ENCODE results near the gene SEMA5A. TPM values are rescaled to one million over a fixed set of nuclear protein-coding genes. Genes with fewer than 3 reads are reported as not detected.

The SEMA5A gene
- polyA plus RNA-seq, 1 of the 3 experiments (the other 2 are of a cell fraction), result 0.58 TPM

DNA sequence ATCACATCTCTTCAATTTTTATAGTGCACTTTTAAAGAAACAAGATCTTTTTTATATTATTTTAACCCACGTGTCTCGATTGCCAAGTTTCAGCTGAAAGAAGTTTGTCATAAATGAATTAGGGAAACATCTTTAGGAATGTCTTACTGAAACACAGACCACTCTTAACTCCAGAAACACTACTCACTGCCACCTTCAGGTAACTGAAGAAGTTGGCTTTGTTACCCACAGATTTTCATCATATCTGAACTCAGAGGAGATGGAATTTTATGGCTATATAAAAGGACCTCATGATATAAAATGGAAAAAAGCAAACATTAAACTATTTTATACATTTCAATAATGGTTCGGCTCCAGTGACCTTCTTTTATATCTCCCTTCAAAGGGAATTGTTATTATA lies 158.0 kb downstream of the SEMA5A start:
- ChIA-PET CTCF (no interaction called here), POLR2A (no interaction called here)
- WGBS (ENCODE audit: low lambda C conversion rate), result 56% methylated on average over 3 of the region's 3 CpGs
- Histone ChIP-seq H3K27me3 (ENCODE audit: insufficient read depth) (no peaks in the 10 kb centered on the region), H3K27ac (ENCODE audit: low read depth in 2 of 2, low read length in 1 of 2) (no peak overlapping the region), H3K4me3 (ENCODE audit: low read depth in 2 of 2, low read length in 1 of 2) (no peak overlapping the region), H3F3A (replicated peaks; ENCODE audit: insufficient read depth) (no peaks in the 10 kb centered on the region), H3K9me2 (no peaks in the 10 kb centered on the region), H3K36me3 (replicated peaks in 1 of 2; ENCODE audit: control insufficient read depth in 1 of 2, insufficient read depth in 2 of 2, low read length in 1 of 2) (no peaks in the 10 kb centered on the region), H3K9me3 (no peaks in the 10 kb centered on the region), H3K4me2 (no peak overlapping the region), H4K20me1 (ENCODE audit: insufficient read depth) (no peaks in the 10 kb centered on the region), H3K4me1 (ENCODE audit: control insufficient read depth in 1 of 2, insufficient read depth in 2 of 2, low read depth in 1 of 2, low read length in 1 of 2) (peaks cover 0 to 7% of the 10 kb centered on the region in 2 experiments; a peak in 2 of 4 replicates), H3K79me2 (ENCODE audit: insufficient read depth) (no peaks in the 10 kb centered on the region), H3K9ac (no peak overlapping the region), H2AFZ (ENCODE audit: low read depth) (no peak overlapping the region)
- TF ChIP-seq, protein P1, sequence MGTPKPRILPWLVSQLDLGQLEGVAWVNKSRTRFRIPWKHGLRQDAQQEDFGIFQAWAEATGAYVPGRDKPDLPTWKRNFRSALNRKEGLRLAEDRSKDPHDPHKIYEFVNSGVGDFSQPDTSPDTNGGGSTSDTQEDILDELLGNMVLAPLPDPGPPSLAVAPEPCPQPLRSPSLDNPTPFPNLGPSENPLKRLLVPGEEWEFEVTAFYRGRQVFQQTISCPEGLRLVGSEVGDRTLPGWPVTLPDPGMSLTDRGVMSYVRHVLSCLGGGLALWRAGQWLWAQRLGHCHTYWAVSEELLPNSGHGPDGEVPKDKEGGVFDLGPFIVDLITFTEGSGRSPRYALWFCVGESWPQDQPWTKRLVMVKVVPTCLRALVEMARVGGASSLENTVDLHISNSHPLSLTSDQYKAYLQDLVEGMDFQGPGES (IDR thresholded peaks at IDR 0.05; ENCODE audit: low read depth, low read length), result no peak
- TF ChIP-seq, protein P2, sequence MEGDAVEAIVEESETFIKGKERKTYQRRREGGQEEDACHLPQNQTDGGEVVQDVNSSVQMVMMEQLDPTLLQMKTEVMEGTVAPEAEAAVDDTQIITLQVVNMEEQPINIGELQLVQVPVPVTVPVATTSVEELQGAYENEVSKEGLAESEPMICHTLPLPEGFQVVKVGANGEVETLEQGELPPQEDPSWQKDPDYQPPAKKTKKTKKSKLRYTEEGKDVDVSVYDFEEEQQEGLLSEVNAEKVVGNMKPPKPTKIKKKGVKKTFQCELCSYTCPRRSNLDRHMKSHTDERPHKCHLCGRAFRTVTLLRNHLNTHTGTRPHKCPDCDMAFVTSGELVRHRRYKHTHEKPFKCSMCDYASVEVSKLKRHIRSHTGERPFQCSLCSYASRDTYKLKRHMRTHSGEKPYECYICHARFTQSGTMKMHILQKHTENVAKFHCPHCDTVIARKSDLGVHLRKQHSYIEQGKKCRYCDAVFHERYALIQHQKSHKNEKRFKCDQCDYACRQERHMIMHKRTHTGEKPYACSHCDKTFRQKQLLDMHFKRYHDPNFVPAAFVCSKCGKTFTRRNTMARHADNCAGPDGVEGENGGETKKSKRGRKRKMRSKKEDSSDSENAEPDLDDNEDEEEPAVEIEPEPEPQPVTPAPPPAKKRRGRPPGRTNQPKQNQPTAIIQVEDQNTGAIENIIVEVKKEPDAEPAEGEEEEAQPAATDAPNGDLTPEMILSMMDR (IDR thresholded peaks at IDR 0.05), result peak; percentile 23; the same call in 1 of the 2 replicates
- no peak for DNase-seq

DNA sequence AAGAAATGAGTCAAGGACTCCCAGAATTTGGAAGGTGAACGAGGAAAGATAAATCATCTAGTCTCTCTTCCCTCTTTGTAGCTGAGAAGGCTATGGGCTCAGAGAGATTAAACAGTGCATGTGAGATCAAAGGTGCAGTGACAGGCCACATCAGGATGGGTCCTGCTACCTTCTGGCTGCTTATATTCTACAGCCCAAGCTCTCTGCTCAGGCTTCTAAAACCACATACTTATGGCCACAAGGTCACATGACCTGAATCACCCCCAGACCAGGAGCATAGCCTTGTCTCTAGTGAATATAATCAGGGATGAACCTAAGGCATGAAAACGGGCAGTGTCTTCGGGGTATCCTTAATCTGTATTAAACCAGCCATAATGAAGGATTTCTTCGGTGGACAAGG lies 158.9 kb downstream of the SEMA5A start:
- POLR2A ChIA-PET, result no interaction called here
- Histone ChIP-seq H2AFZ (ENCODE audit: low read depth) (no peak overlapping the region), H3K9me2 (no peaks in the 10 kb centered on the region), H3K9me3 (no peaks in the 10 kb centered on the region), H3K4me1 (ENCODE audit: control insufficient read depth in 1 of 2, insufficient read depth in 2 of 2, low read depth in 1 of 2, low read length in 1 of 2) (peaks cover 0 to 7% of the 10 kb centered on the region in 2 experiments; a peak in 2 of 4 replicates), H3K27ac (ENCODE audit: low read depth in 2 of 2, low read length in 1 of 2) (no peak overlapping the region), H3F3A (replicated peaks; ENCODE audit: insufficient read depth) (no peaks in the 10 kb centered on the region), H3K36me3 (replicated peaks in 1 of 2; ENCODE audit: control insufficient read depth in 1 of 2, insufficient read depth in 2 of 2, low read length in 1 of 2) (no peaks in the 10 kb centered on the region), H3K4me2 (no peak overlapping the region), H4K20me1 (ENCODE audit: insufficient read depth) (no peaks in the 10 kb centered on the region), H3K4me3 (ENCODE audit: low read depth in 2 of 2, low read length in 1 of 2) (no peak overlapping the region), H3K9ac (no peak overlapping the region), H3K79me2 (ENCODE audit: insufficient read depth) (no peaks in the 10 kb centered on the region), H3K27me3 (ENCODE audit: insufficient read depth) (no peaks in the 10 kb centered on the region)
- CTCF ChIA-PET, result interaction anchor here (0.8 to 1.3 kb wide), 2 partner anchors 18 to 28 kb away, joined by 3 read pairs; no protein-coding TSS in a partner anchor
- TF ChIP-seq EP300 (IDR thresholded peaks at IDR 0.05; ENCODE audit: borderline replicate concordance in 1 of 2, low read depth in 1 of 2, low read length in 1 of 2) (no peak), RXRA (IDR thresholded peaks at IDR 0.05; ENCODE audit: borderline replicate concordance, low read depth) (no peak)
- TF ChIP-seq, protein P3, sequence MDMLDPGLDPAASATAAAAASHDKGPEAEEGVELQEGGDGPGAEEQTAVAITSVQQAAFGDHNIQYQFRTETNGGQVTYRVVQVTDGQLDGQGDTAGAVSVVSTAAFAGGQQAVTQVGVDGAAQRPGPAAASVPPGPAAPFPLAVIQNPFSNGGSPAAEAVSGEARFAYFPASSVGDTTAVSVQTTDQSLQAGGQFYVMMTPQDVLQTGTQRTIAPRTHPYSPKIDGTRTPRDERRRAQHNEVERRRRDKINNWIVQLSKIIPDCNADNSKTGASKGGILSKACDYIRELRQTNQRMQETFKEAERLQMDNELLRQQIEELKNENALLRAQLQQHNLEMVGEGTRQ (IDR thresholded peaks at IDR 0.05; ENCODE audit: borderline replicate concordance, low read depth, low read length), result no peak
- WGBS (ENCODE audit: low lambda C conversion rate), result 71% methylated on average over 4 of the region's 4 CpGs
- no peak for DNase-seq

DNA sequence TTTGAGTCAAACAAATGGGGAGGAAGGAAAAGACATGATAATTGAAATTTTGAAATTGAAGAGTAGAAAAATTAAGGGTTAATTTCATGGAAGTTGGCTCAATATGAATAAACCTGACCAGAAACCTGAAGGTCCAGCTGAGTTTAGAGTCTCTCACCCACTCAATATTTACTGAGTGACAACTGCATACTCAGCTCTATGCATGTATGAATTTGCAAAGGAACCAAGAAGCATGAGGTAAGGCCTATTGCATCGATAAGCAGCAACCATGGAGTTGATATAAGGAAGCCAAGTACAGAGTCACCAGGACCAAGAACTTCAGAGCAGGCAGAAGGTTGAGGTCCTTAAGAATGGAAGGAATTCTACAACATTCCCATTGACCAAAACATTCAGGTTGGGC lies 163.4 kb downstream of the SEMA5A start:
- no peak overlapping the region for H3K27ac ChIP-seq (ENCODE audit: low read depth in 2 of 2, low read length in 1 of 2)
- POLR2A ChIA-PET, result no interaction called here
- 56% methylated on average over 1 of the region's 1 CpG for WGBS (ENCODE audit: low lambda C conversion rate)
- no peaks in the 10 kb centered on the region for H4K20me1 ChIP-seq (ENCODE audit: insufficient read depth)
- no peak overlapping the region for H3K4me2 ChIP-seq
- no peaks in the 10 kb centered on the region; a peak in 1 of 4 replicates for H3K4me1 ChIP-seq (ENCODE audit: control insufficient read depth in 1 of 2, insufficient read depth in 2 of 2, low read depth in 1 of 2, low read length in 1 of 2)
- H3K27me3 ChIP-seq (ENCODE audit: insufficient read depth), result no peaks in the 10 kb centered on the region
- no peaks in the 10 kb centered on the region for H3K9me2 ChIP-seq
- CTCF ChIA-PET, result interaction anchor here (0.9 to 1.3 kb wide), 2 partner anchors 48 to 763 kb away, joined by 3 read pairs; no protein-coding TSS in a partner anchor
- H3K9ac ChIP-seq, result no peak overlapping the region
- H3K36me3 ChIP-seq (replicated peaks in 1 of 2; ENCODE audit: control insufficient read depth in 1 of 2, insufficient read depth in 2 of 2, low read length in 1 of 2), result peaks cover 0 to 8% of the 10 kb centered on the region in 2 experiments
- H3K9me3 ChIP-seq, result no peaks in the 10 kb centered on the region
- DNase-seq, result no peak
- no peak overlapping the region for H3K4me3 ChIP-seq (ENCODE audit: low read depth in 2 of 2, low read length in 1 of 2)
- H2AFZ ChIP-seq (ENCODE audit: low read depth), result no peak overlapping the region
- no peaks in the 10 kb centered on the region for H3K79me2 ChIP-seq (ENCODE audit: insufficient read depth)
- peaks cover 4% of the 10 kb centered on the region for H3F3A ChIP-seq (replicated peaks; ENCODE audit: insufficient read depth)
- TF ChIP-seq SIN3A (IDR thresholded peaks at IDR 0.05; ENCODE audit: borderline replicate concordance, low read depth, low read length) (no peak), EP300 (IDR thresholded peaks at IDR 0.05; ENCODE audit: borderline replicate concordance in 1 of 2, low read depth in 1 of 2, low read length in 1 of 2) (no peak), FOXJ3 (CRISPR knock-in tag; IDR thresholded peaks at IDR 0.05) (no peak), RXRA (IDR thresholded peaks at IDR 0.05; ENCODE audit: borderline replicate concordance, low read depth) (no peak), NFIC (IDR thresholded peaks at IDR 0.05; ENCODE audit: borderline replicate concordance) (no peak), POLR2AphosphoS5 (IDR thresholded peaks at IDR 0.05; ENCODE audit: low read depth, low read length) (no peak), TEAD4 (IDR thresholded peaks at IDR 0.05; ENCODE audit: borderline replicate concordance, insufficient read depth) (no peak)
- TF ChIP-seq, protein P1 (IDR thresholded peaks at IDR 0.05; ENCODE audit: low read depth, low read length), result no peak
- TF ChIP-seq, protein P4, sequence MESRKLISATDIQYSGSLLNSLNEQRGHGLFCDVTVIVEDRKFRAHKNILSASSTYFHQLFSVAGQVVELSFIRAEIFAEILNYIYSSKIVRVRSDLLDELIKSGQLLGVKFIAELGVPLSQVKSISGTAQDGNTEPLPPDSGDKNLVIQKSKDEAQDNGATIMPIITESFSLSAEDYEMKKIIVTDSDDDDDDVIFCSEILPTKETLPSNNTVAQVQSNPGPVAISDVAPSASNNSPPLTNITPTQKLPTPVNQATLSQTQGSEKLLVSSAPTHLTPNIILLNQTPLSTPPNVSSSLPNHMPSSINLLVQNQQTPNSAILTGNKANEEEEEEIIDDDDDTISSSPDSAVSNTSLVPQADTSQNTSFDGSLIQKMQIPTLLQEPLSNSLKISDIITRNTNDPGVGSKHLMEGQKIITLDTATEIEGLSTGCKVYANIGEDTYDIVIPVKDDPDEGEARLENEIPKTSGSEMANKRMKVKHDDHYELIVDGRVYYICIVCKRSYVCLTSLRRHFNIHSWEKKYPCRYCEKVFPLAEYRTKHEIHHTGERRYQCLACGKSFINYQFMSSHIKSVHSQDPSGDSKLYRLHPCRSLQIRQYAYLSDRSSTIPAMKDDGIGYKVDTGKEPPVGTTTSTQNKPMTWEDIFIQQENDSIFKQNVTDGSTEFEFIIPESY (IDR thresholded peaks at IDR 0.05; ENCODE audit: borderline replicate concordance, low read depth), result no peak
